Measurements from ENCODE around the gene ADGRE3. TPM values are rescaled to one million over a fixed set of nuclear protein-coding genes. Genes with fewer than 3 reads are reported as not detected.

The ADGRE3 gene
- under 1 TPM in 1 of 3 donors, not detected in 2; 0.24 TPM for total RNA-seq
- long read RNA-seq, donor 1, result 0 reads
- long read RNA-seq, donor 2, result 0 reads

- DNase-seq (no peak), ATAC-seq (no peak)
- intact Hi-C loops (cut with DNase I, micrococcal nuclease), result no loop called here
- Histone ChIP-seq H3K9me3 (no peaks in the 10 kb centered on the region), H3K36me3 (ENCODE audit: low read depth) (no peaks in the 10 kb centered on the region), H3K4me1 (ENCODE audit: low read depth) (no peaks in the 10 kb centered on the region), H3K4me3 (no peak within 1 kb of the TSS)
- TF ChIP-seq CTCF (IDR thresholded peaks at IDR 0.05), result no peak
These were observed at the start of gene ADGRE3 for GRCh38 chr19:14674764-14675163. Gene ADGRE3 (minus strand): TSS chr19:14674844. CDS start chr19:14674770, 74 bp downstream.

DNA sequence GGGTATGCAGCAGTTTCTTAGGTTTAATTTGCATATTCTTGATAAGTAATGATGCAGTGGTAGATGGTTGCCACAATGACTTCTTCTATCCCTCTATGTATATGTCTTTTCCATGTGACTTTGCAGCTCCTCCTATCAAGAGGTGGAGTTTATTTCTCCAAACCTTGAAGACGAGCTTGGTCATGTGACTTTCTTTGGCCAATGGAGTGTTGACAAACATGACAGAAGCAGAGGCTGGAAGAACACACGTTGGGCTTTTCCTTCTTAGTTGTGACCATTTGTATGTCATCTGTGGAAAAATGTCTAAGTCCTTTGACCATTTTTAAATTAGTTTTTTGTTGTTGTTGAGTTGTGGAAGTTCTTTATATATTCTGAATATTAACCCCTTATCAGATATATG lies 47.5 kb upstream of the ADGRE3 start:
- TF ChIP-seq CTCF (IDR thresholded peaks at IDR 0.05), result no peak
- no peak overlapping the region for H3K4me3 ChIP-seq
- DNase-seq (no peak), ATAC-seq (no peak)
- no peaks in the 10 kb centered on the region for H3K4me1 ChIP-seq (ENCODE audit: low read depth)
- intact Hi-C loops (cut with DNase I, micrococcal nuclease), result no loop called here
- H3K36me3 ChIP-seq (ENCODE audit: low read depth), result peaks cover 15% of the 10 kb centered on the region
- peaks cover 98% of the 10 kb centered on the region for H3K9me3 ChIP-seq

GRCh38 chr19:14719162-14719561 lies 44.5 kb upstream of the ADGRE3 start:
- Histone ChIP-seq H3K36me3 (ENCODE audit: low read depth) (peaks cover 27% of the 10 kb centered on the region), H3K4me3 (no peak overlapping the region), H3K4me1 (ENCODE audit: low read depth) (no peaks in the 10 kb centered on the region), H3K9me3 (peaks cover 94% of the 10 kb centered on the region)
- intact Hi-C loops (cut with DNase I, micrococcal nuclease), result no loop called here
- DNase-seq (no peak), ATAC-seq (no peak)
- TF ChIP-seq CTCF (IDR thresholded peaks at IDR 0.05), result no peak

DNA sequence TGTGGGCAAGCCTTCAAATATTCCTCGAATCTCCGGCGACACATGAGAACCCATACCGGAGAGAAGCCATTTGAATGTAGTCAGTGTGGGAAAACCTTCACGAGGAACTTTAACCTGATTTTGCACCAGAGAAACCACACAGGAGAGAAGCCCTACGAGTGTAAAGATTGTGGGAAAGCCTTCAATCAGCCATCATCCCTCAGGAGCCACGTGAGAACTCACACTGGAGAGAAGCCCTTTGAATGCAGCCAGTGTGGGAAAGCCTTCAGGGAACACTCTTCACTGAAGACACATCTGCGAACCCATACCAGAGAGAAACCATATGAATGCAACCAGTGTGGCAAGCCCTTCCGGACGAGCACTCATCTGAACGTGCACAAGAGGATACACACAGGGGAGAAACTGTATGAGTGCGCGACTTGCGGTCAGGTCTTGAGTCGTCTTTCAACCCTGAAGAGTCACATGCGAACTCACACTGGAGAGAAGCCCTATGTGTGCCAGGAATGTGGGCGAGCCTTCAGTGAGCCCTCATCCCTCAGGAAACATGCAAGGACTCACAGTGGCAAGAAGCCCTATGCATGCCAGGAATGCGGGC lies 44.0 kb upstream of the ADGRE3 start:
- intact Hi-C loops (cut with DNase I, micrococcal nuclease), result no loop called here
- Histone ChIP-seq H3K36me3 (ENCODE audit: low read depth) (peaks cover 27% of the 10 kb centered on the region), H3K4me3 (no peak overlapping the region), H3K9me3 (peaks cover 92% of the 10 kb centered on the region), H3K4me1 (ENCODE audit: low read depth) (no peaks in the 10 kb centered on the region)
- ATAC-seq, result no peak
- no peak for DNase-seq
- no peak for TF ChIP-seq CTCF (IDR thresholded peaks at IDR 0.05)

GRCh38 chr19:14715841-14716240 lies 41.2 kb upstream of the ADGRE3 start:
- TF ChIP-seq CTCF (IDR thresholded peaks at IDR 0.05), result no peak
- peaks cover 27% of the 10 kb centered on the region for H3K36me3 ChIP-seq (ENCODE audit: low read depth)
- no peak overlapping the region for H3K4me3 ChIP-seq
- DNase-seq (no peak), ATAC-seq (no peak)
- H3K9me3 ChIP-seq, result peaks cover 65% of the 10 kb centered on the region
- no peaks in the 10 kb centered on the region for H3K4me1 ChIP-seq (ENCODE audit: low read depth)
- intact Hi-C loops (cut with DNase I, micrococcal nuclease), result no loop called here

DNA sequence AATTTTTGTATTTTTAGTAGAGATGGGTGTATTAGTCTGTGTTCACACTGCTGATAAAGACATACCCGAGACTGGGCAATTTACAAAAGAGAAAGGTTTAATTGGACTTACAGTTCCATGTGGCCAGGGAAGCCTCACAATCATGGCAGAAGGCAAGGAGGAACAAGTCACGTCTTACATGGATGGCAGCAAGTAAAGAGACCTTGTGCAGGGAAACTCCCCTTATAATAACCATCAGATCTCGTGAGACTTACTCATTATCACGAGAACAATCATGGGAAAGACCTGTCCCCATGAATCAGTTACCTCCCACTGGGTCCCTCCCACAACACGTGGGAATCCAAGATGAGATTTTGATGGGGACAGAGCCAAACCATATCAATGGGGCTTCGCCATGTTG lies 29.8 kb upstream of the ADGRE3 start:
- TF ChIP-seq CTCF (IDR thresholded peaks at IDR 0.05), result no peak
- ATAC-seq (no peak), DNase-seq (no peak)
- H3K4me3 ChIP-seq, result no peak overlapping the region
- peaks cover 7% of the 10 kb centered on the region for H3K36me3 ChIP-seq (ENCODE audit: low read depth)
- intact Hi-C loops (cut with DNase I, micrococcal nuclease), result no loop called here
- H3K9me3 ChIP-seq, result no peaks in the 10 kb centered on the region
- no peaks in the 10 kb centered on the region for H3K4me1 ChIP-seq (ENCODE audit: low read depth)
